ENCODE results near the gene SLC27A4.

Gene SLC27A4

DNA sequence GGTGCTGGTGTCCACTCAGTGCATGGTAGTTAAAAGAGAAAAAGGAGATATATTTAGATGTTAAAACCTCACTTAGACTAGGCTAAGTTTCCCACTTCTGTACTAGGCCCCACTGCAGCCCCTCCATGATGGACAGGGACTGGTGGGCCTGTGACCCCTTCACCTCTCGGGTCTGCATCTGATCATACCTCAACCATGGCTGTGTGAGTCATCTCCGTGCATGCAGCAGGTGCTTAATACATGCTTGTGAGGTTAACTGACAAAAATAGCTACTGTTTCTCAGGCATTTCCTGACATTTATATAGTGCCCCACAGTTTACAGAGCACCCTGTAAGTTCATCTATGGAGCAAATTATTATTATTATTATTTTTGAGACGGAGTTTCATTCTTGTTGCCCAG lies 22.4 kb downstream of the SLC27A4 start:
- 87% methylated on average over 3 of the region's 3 CpGs for WGBS
- H3K27me3 ChIP-seq (ENCODE audit: control insufficient read depth in 1 of 2, insufficient read depth in 1 of 2, low read length in 2 of 2): no peaks in the 10 kb centered on the region

GRCh38 chr9:128365525-128365924 lies 25.2 kb downstream of the SLC27A4 start:
- no peak overlapping the region for H2BK5ac ChIP-seq (ENCODE audit: low read depth, low read length, poor library complexity, severe bottlenecking)
- H2BK12ac ChIP-seq (ENCODE audit: low read length in 2 of 2): no peak overlapping the region
- no peak overlapping the region for H2AFZ ChIP-seq (ENCODE audit: low read depth, low read length)
- H3K36me3 ChIP-seq (ENCODE audit: control insufficient read depth in 1 of 2, insufficient read depth in 2 of 2, low read depth in 1 of 2, low read length in 2 of 2): peaks cover 0 to 4% of the 10 kb centered on the region in 2 experiments
- H3K27me3 ChIP-seq (ENCODE audit: control insufficient read depth in 1 of 2, insufficient read depth in 1 of 2, low read length in 2 of 2): no peaks in the 10 kb centered on the region
- H3K23ac ChIP-seq (ENCODE audit: low read length in 2 of 2): no peak overlapping the region
- H3K4me2 ChIP-seq (ENCODE audit: low read length, poor library complexity, severe bottlenecking): no peak overlapping the region
- H3K9me3 ChIP-seq (ENCODE audit: control insufficient read depth, low read length): no peaks in the 10 kb centered on the region
- no peak overlapping the region for H3K4me3 ChIP-seq (ENCODE audit: insufficient read depth in 1 of 2, low read depth in 1 of 2, low read length in 2 of 2)
- H3K14ac ChIP-seq (ENCODE audit: low read length in 2 of 2): no peak overlapping the region
- H4K8ac ChIP-seq (ENCODE audit: low read length): no peak overlapping the region
- no peak overlapping the region for H2BK15ac ChIP-seq (ENCODE audit: low read depth, poor library complexity, severe bottlenecking)
- 95% methylated on average over 2 of the region's 4 CpGs for WGBS
- peak overlapping the region; percentile 77 for H3K9ac ChIP-seq (ENCODE audit: low read length)
- DNase-seq: no peak
- H3K79me1 ChIP-seq (replicated peaks; ENCODE audit: low read length, poor library complexity, severe bottlenecking): peaks cover 3% of the 10 kb centered on the region
- H3K4me1 ChIP-seq (ENCODE audit: control insufficient read depth, insufficient read depth, low read depth, low read length): peaks cover 17% of the 10 kb centered on the region
- no peak overlapping the region for H3K4ac ChIP-seq (ENCODE audit: low read depth in 1 of 2, low read length in 2 of 2)
- H2AK5ac ChIP-seq (ENCODE audit: low read length, severe bottlenecking): no peak overlapping the region
- H3K27ac ChIP-seq (ENCODE audit: low read length, poor library complexity, severe bottlenecking): no peak overlapping the region
- no peak overlapping the region for H4K91ac ChIP-seq (ENCODE audit: low read length)
- no peak overlapping the region for H3K18ac ChIP-seq (ENCODE audit: low read depth in 1 of 2, low read length in 2 of 2)
- no peak overlapping the region for H2BK120ac ChIP-seq (ENCODE audit: low read depth, low read length)

More for the DNA sequence above, 22.4 kb downstream of the SLC27A4 start:
- H3K4me2 ChIP-seq (ENCODE audit: low read length, poor library complexity, severe bottlenecking): no peak overlapping the region
- no peak overlapping the region for H2BK5ac ChIP-seq (ENCODE audit: low read depth, low read length, poor library complexity, severe bottlenecking)
- H3K4me1 ChIP-seq (ENCODE audit: control insufficient read depth, insufficient read depth, low read depth, low read length): peaks cover 17% of the 10 kb centered on the region
- H4K8ac ChIP-seq (ENCODE audit: low read length): peak overlapping the region; percentile 73
- no peak overlapping the region for H3K23ac ChIP-seq (ENCODE audit: low read length in 2 of 2)
- peak overlapping the region; percentile 62 for H3K9ac ChIP-seq (ENCODE audit: low read length)
- no peak overlapping the region for H2BK120ac ChIP-seq (ENCODE audit: low read depth, low read length)
- H3K14ac ChIP-seq (ENCODE audit: low read length in 2 of 2): no peak overlapping the region
- no peak overlapping the region for H2BK15ac ChIP-seq (ENCODE audit: low read depth, poor library complexity, severe bottlenecking)
- no peak overlapping the region for H3K4me3 ChIP-seq (ENCODE audit: insufficient read depth in 1 of 2, low read depth in 1 of 2, low read length in 2 of 2)
- DNase-seq: no peak
- no peak overlapping the region for H2AK5ac ChIP-seq (ENCODE audit: low read length, severe bottlenecking)
- no peak overlapping the region for H3K27ac ChIP-seq (ENCODE audit: low read length, poor library complexity, severe bottlenecking)
- peaks cover 3 to 16% of the 10 kb centered on the region in 2 experiments for H3K36me3 ChIP-seq (ENCODE audit: control insufficient read depth in 1 of 2, insufficient read depth in 2 of 2, low read depth in 1 of 2, low read length in 2 of 2)
- no peak overlapping the region for H2AFZ ChIP-seq (ENCODE audit: low read depth, low read length)
- H3K18ac ChIP-seq (ENCODE audit: low read depth in 1 of 2, low read length in 2 of 2): no peak overlapping the region
- H3K9me3 ChIP-seq (ENCODE audit: control insufficient read depth, low read length): no peaks in the 10 kb centered on the region
- no peaks in the 10 kb centered on the region for H3K79me1 ChIP-seq (replicated peaks; ENCODE audit: low read length, poor library complexity, severe bottlenecking)
- H3K4ac ChIP-seq (ENCODE audit: low read depth in 1 of 2, low read length in 2 of 2): no peak overlapping the region
- H2BK12ac ChIP-seq (ENCODE audit: low read length in 2 of 2): no peak overlapping the region
- H4K91ac ChIP-seq (ENCODE audit: low read length): no peak overlapping the region

DNA sequence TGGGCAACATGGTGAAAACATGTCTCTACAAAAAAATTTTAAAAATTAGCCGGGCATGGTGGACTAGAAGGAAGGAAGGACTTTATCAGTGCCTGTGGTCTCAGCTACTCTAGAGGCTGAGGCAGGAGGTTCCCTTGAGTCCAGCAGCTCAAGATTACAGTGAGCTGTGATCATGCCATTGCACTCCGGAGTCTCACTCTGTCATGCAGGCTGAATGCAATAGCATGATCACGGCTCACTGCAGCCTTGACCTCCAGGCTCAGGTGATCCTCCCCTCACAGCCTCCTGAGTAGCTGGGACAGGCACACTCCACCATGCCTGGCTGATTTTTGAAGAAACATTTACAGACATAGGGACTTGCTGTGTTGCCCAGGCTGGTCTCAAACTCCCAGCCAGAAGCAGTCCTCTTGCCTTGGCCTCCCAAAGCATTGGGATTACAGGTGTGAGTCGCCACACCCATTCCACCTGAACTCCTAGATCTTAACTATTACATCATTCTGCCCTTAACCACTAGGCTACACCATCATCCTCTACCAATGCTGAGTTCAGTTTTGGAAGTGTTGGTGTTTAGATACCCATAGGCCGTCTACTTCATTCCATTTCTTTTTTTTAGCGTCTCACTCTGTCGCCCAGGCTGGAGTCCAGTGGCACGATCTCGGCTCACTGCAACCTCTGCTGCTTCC lies 28.8 kb downstream of the SLC27A4 start:
- H3K36me3 ChIP-seq (ENCODE audit: control insufficient read depth in 1 of 2, insufficient read depth in 2 of 2, low read depth in 1 of 2, low read length in 2 of 2): peaks cover 0 to 3% of the 10 kb centered on the region in 2 experiments

DNA sequence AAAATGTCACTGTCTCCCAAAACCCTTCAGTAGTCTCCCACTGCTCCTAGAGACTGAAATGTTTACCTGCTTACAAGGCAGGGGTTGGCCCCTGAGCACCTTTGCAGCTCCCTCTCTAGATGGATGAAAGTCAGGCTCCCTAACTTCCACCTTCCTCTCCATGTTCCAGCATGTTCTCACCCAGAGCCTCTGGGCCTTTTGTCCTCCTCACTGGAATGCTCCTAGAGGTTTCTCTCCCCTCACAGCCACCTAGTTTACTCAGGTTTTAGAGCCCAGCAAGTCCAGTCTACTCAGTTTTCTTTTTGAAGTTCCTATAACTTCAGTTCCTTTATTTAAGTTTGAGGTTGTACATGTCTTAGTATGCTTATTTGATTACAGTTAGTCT lies 30.0 kb downstream of the SLC27A4 start:
- H3K9me3 ChIP-seq (ENCODE audit: control insufficient read depth, low read length): no peaks in the 10 kb centered on the region
- H2BK120ac ChIP-seq (ENCODE audit: low read depth, low read length): no peak overlapping the region
- H3K4me3 ChIP-seq (ENCODE audit: insufficient read depth in 1 of 2, low read depth in 1 of 2, low read length in 2 of 2): peak overlapping the region; percentile 82 to 94
- peak overlapping the region; percentile 83 for H3K4me2 ChIP-seq (ENCODE audit: low read length, poor library complexity, severe bottlenecking)
- H2AK5ac ChIP-seq (ENCODE audit: low read length, severe bottlenecking): peak overlapping the region; percentile 7
- no peak overlapping the region for H2AFZ ChIP-seq (ENCODE audit: low read depth, low read length)
- peak overlapping the region in 1 of 2 experiments; percentile 81 for H3K4ac ChIP-seq (ENCODE audit: low read depth in 1 of 2, low read length in 2 of 2)
- no peak overlapping the region for H2BK15ac ChIP-seq (ENCODE audit: low read depth, poor library complexity, severe bottlenecking)
- H3K18ac ChIP-seq (ENCODE audit: low read depth in 1 of 2, low read length in 2 of 2): no peak overlapping the region
- no peak overlapping the region for H4K91ac ChIP-seq (ENCODE audit: low read length)
- H3K23ac ChIP-seq (ENCODE audit: low read length in 2 of 2): no peak overlapping the region
- no peaks in the 10 kb centered on the region for H3K27me3 ChIP-seq (ENCODE audit: control insufficient read depth in 1 of 2, insufficient read depth in 1 of 2, low read length in 2 of 2)
- peaks cover 5 to 9% of the 10 kb centered on the region in 2 experiments for H3K36me3 ChIP-seq (ENCODE audit: control insufficient read depth in 1 of 2, insufficient read depth in 2 of 2, low read depth in 1 of 2, low read length in 2 of 2)
- no peak overlapping the region for H3K14ac ChIP-seq (ENCODE audit: low read length in 2 of 2)
- no peak overlapping the region for H2BK5ac ChIP-seq (ENCODE audit: low read depth, low read length, poor library complexity, severe bottlenecking)
- DNase-seq: no peak
- no peak overlapping the region for H2BK12ac ChIP-seq (ENCODE audit: low read length in 2 of 2)
- H3K4me1 ChIP-seq (ENCODE audit: control insufficient read depth, insufficient read depth, low read depth, low read length): peaks cover 4% of the 10 kb centered on the region
- peaks cover 19% of the 10 kb centered on the region for H3K79me1 ChIP-seq (replicated peaks; ENCODE audit: low read length, poor library complexity, severe bottlenecking)
- no peak overlapping the region for H4K8ac ChIP-seq (ENCODE audit: low read length)
- peak overlapping the region; percentile 96 for H3K9ac ChIP-seq (ENCODE audit: low read length)
- H3K27ac ChIP-seq (ENCODE audit: low read length, poor library complexity, severe bottlenecking): peak overlapping the region; percentile 96

More for the DNA sequence above, 28.8 kb downstream of the SLC27A4 start:
- no peak overlapping the region for H2BK12ac ChIP-seq (ENCODE audit: low read length in 2 of 2)
- H2AFZ ChIP-seq (ENCODE audit: low read depth, low read length): no peak overlapping the region
- H4K8ac ChIP-seq (ENCODE audit: low read length): no peak overlapping the region
- H3K9me3 ChIP-seq (ENCODE audit: control insufficient read depth, low read length): no peaks in the 10 kb centered on the region
- no peak overlapping the region for H3K14ac ChIP-seq (ENCODE audit: low read length in 2 of 2)
- H3K9ac ChIP-seq (ENCODE audit: low read length): no peak overlapping the region
- H3K4me2 ChIP-seq (ENCODE audit: low read length, poor library complexity, severe bottlenecking): no peak overlapping the region
- WGBS: 96% methylated on average over 8 of the region's 9 CpGs
- no peak overlapping the region for H3K18ac ChIP-seq (ENCODE audit: low read depth in 1 of 2, low read length in 2 of 2)
- H2BK5ac ChIP-seq (ENCODE audit: low read depth, low read length, poor library complexity, severe bottlenecking): no peak overlapping the region
- no peak overlapping the region for H2BK15ac ChIP-seq (ENCODE audit: low read depth, poor library complexity, severe bottlenecking)
- no peak overlapping the region for H3K23ac ChIP-seq (ENCODE audit: low read length in 2 of 2)
- peaks cover 12% of the 10 kb centered on the region for H3K4me1 ChIP-seq (ENCODE audit: control insufficient read depth, insufficient read depth, low read depth, low read length)
- H3K4me3 ChIP-seq (ENCODE audit: insufficient read depth in 1 of 2, low read depth in 1 of 2, low read length in 2 of 2): no peak overlapping the region
- no peak overlapping the region for H2BK120ac ChIP-seq (ENCODE audit: low read depth, low read length)
- no peak overlapping the region for H3K4ac ChIP-seq (ENCODE audit: low read depth in 1 of 2, low read length in 2 of 2)
- peaks cover 12% of the 10 kb centered on the region for H3K79me1 ChIP-seq (replicated peaks; ENCODE audit: low read length, poor library complexity, severe bottlenecking)
- no peak for DNase-seq
- no peak overlapping the region for H3K27ac ChIP-seq (ENCODE audit: low read length, poor library complexity, severe bottlenecking)
- no peaks in the 10 kb centered on the region for H3K27me3 ChIP-seq (ENCODE audit: control insufficient read depth in 1 of 2, insufficient read depth in 1 of 2, low read length in 2 of 2)
- H4K91ac ChIP-seq (ENCODE audit: low read length): no peak overlapping the region
- no peak overlapping the region for H2AK5ac ChIP-seq (ENCODE audit: low read length, severe bottlenecking)

Data from mesenchymal stem cell (in vitro differentiated cells and primary cell).